CD4-positive, alpha-beta T cell treated with Interferon alpha-2 for 1 hour (primary cell): Measurements from ENCODE around the gene SLC4A9.

Experiments
- DNase-seq, 2 donors: peaks; one replicate each; pipeline ENCODE4 v3.0.0-alpha.2; 2020 to 2022

SLC4A9 gene

DNA sequence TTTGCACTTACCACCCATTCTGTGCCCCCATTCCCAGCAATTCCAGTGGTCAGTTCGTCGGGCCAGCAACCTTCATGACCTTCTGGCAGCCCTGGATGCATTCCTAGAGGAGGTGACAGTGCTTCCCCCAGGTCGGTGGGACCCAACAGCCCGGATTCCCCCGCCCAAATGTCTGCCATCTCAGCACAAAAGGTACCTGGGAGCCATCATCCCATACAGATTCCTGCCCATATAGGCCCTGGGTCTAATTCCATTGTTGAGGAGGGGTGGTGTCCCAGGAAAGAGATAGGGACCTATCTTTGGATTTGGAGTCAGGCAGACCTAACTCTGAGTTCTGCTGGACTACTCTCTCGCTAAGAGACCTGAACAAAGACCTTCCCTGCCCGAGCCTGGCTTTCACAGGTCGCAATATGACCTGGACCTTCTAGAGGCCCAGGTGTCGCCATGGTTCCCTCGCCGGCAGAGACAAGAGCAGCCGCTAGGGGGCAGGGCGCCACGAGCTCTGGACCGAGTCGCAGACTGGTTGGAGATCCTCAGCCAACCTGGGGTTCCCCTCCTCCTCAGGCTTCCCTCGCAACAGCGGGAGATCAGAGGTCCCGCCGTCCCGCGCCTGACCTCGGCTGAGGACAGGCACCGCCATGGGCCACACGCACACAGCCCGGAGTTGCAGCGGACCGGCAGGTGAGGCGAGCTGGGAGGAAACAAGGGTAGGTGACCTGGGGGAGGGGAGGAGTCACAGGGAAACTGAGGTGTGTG is 3.1 kb downstream of the SLC4A9 start:
- DNase-seq = peak; percentile 76 to 85

DNA sequence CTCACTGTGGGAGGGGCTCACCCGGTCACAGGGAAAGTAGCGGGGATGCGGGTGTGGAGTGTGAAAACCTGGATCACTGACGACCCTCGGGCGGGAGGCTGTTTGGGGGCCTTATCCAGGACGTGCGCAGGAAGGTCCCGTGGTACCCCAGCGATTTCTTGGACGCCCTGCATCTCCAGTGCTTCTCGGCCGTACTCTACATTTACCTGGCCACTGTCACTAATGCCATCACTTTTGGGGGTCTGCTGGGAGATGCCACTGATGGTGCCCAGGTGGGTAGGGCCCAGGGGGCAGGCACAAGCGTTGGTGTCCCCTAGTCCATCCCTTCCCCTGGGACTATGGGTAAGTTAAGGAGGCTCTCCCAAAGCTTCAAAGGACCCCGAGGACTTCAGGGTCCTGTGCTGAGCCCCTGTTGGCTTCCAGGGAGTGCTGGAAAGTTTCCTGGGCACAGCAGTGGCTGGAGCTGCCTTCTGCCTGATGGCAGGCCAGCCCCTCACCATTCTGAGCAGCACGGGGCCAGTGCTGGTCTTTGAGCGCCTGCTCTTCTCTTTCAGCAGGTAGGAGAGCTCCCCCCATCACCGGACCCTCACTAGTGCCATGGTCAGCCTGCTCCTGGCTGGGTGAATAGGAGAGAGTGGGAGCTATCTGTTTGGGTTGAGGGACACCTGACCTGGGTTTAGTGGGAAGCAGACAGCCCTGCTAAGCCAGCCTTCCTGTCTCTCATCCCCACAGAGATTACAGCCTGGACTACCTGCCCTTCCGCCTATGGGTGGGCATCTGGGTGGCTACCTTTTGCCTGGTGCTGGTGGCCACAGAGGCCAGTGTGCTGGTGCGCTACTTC is 3.9 kb downstream of the SLC4A9 start:
- DNase-seq = no peak

DNA sequence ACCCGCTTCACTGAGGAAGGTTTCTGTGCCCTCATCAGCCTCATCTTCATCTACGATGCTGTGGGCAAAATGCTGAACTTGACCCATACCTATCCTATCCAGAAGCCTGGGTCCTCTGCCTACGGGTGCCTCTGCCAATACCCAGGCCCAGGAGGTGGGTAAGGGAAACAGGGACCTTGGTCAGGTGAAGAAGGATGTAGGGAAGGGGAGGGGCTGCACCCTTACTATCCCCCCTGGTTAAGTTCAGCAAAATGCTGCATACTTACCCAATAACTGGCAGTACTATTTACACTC is 4.4 kb downstream of the SLC4A9 start:
- DNase-seq = no peak

DNA sequence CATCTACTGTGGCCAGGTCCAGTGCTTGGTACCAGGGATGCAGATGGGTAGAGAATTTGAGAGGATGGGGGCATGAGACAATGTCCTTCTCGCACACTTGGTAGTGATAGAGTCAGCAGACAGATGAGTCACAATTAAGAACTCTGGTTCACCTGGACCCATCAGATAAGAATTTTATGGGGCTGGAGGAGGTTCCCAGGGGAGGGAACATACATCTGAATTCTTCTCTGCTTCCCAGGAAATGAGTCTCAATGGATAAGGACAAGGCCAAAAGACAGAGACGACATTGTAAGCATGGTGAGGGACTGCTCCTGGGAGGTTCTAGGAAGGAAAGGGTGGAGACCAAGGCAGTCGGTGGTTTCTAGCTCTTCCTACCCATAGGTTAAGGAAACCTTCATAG is 5.3 kb downstream of the SLC4A9 start:
- DNase-seq = no peak

DNA sequence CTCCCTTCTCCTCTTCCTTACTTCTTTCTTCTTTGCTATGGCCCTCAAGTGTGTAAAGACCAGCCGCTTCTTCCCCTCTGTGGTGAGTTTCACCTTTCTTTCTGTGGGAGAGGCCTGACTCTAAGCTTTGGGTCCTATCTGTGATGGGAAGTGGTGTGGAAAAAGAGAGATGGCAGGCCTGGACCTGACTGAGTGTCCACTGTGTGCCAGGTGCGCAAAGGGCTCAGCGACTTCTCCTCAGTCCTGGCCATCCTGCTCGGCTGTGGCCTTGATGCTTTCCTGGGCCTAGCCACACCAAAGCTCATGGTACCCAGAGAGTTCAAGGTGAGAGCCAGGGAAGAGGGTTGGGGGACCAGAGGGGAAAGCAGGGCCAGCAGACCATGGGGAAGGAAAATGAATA is 5.9 kb downstream of the SLC4A9 start:
- no peak for DNase-seq

DNA sequence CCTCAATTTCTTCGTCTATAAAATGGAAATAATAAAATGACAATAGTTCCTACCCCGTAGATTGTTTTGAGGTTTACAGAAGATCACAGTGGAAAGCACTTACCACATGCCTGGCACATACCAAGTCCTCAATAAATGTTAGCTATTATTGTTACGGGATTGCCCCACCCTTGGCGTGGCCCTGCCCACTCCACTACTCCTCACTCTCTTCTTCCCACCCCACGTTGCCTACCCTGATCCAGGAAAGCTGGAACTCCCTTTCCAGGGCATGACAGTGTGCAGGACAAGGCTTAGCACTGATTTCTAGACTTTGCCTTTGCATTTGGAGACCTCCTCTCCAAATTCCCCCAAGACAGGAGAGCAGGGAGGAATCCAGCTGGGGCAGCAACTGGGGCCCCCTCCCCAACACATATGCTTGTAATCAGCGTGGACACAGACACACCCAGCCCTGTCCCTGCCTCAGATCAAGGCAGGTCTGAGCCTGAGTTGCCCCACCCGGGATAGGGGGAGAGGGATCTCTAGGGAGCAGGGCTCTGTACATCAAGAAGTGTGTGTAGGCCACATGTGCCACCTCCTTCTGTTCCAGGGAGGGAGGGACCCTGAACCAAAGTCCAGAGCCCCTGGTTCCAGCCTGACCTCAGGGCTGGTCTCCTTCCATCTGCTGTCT is 6.7 kb downstream of the SLC4A9 start:
- DNase-seq = no peak

DNA sequence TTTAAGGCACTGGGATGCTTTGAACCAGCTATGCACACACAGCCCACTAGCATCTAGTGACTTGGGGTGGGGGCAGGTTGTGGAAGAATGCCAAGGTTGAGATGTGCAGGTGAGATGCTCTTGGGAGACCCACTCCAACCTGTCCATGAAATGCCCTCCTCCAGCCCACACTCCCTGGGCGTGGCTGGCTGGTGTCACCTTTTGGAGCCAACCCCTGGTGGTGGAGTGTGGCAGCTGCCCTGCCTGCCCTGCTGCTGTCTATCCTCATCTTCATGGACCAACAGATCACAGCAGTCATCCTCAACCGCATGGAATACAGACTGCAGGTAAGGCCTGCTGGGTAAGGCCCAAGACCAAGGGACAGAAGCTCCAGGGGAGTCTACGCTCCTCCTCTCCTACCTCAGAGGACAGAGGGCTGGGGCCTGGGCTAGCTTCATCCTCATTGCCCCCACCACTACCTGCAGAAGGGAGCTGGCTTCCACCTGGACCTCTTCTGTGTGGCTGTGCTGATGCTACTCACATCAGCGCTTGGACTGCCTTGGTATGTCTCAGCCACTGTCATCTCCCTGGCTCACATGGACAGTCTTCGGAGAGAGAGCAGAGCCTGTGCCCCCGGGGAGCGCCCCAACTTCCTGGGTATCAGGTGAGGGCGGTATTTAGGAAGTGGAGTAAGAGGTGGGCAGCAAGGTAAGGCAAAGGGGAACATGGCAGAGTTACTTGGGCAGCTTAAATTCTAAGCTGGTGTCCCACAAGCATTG is 7.4 kb downstream of the SLC4A9 start:
- no peak for DNase-seq

DNA sequence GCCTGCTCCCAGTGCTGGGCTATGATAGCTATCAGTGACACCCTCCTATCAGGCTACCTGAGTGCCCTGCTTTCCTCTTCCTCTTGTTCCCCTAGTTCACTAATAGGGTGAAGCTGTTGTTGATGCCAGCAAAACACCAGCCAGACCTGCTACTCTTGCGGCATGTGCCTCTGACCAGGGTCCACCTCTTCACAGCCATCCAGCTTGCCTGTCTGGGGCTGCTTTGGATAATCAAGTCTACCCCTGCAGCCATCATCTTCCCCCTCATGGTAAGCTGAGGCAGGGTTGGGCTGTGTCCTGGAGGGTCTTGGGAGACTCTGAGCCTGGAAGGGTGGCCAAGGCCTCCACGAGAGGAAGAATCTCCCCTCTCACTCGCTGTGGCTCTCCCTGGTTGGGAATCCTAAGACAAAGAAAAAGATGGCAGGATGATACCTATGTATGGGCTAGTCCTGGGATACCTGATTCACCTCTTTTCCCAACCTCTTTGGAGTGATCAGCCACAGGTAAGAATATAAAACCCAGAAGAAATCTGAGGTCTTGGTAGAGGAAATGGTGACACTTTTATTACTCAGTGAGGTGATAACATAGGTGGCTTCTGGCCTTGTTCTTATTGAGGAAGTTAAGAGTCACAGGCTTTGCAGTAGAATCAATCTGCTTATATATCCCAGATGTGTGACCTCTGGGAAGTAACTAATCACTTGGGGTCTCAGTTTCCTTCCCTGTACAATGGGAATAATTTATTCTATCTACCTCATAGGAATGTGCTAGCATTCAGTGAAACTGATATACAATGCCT is 11.6 kb downstream of the SLC4A9 start:
- no peak for DNase-seq

DNA sequence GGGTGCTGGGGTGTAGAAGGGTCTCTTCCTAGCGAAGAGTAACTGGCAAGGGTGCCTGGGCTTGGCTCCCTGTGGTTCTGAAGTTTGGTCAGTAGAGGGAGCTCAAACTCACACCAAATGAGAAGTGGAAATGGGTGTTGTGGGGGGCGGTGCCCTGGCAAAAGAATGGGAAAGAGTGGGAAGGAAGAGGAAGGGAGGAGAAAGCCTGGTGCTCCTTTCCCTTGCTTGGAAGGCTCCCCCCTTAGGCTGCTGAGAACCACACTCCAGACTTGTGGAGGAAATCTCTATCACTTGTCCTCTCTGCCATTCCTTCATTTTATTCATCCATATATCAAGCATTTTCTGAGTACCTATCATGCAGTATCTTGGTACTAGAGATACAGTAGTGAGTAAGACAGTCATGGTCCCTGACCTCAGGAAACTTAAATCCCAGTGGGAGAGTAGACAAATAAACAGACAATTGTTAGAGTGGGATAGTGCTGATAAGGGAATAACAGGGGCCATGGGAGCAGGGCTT is 13.0 kb downstream of the SLC4A9 start:
- peak; percentile 32 to 59 for DNase-seq

DNA sequence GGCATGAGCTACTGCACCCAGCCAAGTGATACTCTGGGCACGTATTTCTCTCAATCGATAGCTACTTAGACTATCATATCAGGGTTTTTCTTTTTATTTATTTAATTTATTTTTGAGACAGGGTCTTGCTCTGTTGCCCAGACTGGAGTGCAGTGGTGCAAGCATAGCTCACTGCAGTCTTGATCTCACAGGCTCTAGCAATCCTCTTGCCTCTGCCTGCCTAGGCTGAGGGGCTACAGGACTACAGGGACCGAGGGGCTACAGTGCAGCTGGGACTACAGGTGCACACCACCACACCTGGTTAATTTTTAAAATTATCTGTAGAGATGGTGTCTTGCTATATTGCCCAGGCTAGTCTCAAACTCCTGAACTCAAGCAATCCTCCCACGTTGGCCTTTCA is 21.4 kb downstream of the SLC4A9 start:
- no peak for DNase-seq

DNA sequence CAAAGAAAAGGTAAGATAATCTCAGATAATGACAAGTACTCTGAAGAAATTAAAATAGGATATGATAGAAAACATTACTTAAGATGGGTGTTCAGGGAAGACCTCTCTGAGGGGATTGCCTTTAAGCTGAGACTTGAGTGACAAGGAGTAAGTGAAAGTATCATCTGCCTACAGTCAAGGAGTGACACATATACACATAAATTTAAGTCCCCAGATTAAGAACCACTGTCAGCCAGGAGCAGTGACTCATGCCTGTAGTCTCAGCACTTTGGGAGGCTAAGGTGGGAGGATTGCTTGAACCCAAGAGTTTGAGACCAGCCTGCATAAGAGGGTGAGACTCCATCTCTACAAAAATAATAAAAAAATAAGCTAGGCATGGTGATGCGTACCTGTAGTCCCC is 22.0 kb downstream of the SLC4A9 start:
- no peak for DNase-seq

DNA sequence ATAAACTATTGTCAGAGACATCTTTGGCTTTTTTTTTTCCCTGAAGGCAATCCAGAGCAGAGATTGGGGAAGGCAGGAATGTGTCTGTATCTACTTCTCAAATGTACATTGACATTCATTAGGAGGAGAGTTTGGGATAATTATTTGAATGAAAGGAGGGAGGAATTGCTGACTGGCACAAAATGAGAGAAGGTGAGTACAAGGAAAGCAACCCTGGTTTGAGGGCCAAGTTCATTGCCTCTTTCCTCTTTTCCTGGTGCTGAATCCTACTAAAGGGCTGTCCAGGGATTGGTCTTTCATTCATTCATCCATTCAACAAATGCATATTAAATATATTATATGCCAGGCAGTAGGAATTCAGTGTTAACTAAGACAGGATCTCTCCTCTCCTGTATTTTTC is 22.9 kb downstream of the SLC4A9 start:
- DNase-seq = no peak

DNA sequence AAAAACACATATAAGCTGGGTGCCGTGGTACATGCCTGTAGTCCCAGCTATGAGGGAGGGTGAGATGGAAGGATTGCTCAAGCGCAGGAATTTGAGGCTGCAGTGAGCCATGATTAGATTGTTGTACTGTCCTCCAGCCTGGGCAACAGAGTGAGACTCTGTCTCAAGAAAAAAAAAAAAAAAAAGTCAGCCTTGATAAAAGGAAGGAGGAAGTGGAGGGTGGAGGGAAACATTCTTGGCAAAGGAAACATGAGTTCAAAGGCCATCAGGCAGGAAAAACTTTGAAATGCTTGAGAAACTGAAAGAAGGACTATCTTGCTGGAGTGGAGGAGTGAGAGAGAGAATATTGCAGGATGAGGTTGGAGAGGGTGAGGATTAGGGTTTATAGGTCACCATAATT is 23.3 kb downstream of the SLC4A9 start:
- no peak for DNase-seq

DNA sequence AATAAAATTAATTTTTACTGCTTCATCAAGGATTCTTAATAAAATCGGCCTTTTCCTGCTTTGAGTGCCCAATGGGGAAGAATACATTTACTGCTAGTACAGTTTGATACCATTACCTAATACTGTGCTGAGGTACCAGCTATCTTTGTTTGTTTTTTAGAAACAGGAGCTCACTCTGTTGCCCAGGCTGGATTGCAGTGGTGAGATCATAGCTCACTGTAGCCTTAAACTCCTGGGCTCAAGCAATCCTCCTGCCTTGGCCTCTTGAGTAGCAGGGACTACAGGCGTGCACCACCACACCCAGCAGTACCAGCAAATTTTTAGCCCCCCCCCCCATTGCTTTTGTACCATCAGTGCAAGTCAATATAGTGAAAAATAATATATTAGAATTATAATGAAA is 28.1 kb downstream of the SLC4A9 start:
- no peak for DNase-seq

DNA sequence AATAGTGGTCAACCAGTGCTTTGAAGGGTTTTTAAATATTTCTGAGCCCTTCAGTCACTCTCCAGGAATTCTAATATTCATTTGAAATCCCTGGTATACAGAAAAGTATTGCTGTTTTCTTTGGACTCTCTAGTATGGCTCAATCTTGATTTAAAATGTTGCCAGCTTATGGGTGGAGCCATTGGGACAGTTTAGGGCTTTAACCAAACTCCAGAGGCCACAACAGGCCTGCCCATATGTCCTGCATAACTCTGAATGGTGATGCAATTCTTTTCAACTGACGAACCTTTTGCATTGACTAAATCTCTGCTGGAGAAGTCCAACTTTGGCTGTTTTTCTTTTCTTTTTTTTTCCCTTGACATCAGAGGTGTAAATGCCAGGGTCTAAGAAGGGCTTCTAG is 31.3 kb downstream of the SLC4A9 start:
- no peak for DNase-seq

DNA sequence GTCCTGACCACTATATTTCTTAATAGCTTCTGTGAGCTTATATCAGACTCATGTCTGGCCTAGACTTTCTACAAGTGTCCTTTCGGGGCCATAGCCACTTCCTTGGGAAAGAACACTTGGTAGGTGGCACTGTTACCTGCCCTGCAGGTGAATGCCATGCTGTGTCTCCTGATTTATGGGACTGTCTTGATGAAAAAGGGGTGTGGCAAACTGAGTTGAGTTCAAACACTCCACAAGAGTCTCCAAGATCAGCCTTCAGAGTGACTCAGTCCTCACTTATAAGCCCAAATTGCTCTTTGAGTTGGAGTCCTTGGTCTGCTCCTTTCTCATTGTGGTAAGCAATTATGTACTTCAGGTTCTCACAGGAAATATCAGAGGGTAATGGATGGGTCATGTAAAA is 31.7 kb downstream of the SLC4A9 start:
- no peak for DNase-seq

DNA sequence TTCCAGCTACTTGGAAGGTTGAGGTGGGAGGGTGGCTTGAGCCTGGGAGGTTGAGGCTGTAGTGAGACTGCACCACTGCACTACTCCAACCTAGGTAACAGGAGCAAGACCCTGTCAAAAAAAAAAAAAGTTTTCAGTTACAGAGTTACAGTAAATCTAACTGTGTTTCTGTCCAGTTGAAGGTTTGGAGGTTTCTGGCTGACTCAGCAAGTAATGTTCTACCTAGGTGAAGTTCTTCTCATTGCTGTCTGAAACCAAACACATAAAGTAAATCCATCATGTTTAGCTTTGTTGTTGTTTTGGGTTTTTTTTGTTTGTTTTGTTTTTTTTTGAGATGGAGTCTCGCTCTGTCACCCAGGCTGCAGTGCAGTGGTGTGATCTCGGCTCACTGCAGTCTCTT is 33.7 kb downstream of the SLC4A9 start:
- DNase-seq = no peak

DNA sequence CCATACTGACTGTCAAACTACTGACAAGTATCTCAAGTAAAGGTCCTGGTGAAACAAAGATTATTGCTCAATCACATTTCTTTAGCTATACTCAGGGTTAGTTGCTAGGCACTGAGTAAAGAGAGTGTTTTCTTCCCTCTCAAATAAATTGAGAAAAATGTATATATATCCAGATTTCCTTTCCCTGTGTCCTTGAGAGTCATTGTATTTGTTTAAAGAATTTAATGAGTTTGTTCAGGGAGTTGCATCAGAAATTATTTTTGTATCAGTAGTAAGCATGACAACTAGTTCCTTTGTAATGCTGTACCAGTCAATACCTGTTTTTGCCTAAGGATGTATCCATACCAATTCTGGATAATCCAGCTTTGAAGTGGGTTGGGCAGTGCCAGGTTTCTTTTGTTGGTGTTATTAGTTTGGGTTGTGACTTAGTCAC is 38.4 kb downstream of the SLC4A9 start:
- no peak for DNase-seq

DNA sequence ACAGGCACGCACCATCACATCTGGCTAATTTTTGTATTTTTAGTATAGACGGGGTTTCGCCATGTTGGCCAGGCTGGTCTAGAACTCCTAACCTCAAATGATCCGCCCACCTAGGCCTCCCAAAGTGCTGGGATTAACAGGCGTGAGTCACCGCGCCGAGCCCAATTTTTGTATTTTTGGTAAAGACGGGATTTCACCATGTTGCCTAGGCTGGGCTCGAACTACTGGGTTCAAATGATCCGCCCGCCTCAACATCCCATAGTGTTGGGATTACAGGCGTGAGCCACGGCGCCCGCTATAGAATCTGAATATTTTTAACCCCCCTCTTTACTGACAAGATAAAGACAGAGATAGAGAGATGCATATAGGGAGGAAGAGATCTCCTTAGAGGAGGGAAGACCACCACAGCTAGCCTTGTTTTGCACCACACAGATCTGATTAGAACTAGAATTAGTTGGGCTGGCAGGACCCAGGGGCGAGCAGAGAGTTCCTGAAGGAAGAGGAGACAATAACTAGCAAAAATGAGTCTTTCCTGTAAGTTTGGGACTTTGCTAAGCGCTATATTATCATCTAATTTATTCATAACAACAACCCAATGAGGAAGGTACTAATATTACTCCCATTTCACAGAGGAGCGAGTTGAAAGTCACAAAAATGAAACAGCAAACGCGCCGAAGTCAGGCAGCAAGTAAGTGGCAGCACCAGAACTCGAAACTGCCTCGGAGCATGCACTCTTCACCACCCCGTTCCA is 40.2 kb downstream of the SLC4A9 start:
- no peak for DNase-seq

DNA sequence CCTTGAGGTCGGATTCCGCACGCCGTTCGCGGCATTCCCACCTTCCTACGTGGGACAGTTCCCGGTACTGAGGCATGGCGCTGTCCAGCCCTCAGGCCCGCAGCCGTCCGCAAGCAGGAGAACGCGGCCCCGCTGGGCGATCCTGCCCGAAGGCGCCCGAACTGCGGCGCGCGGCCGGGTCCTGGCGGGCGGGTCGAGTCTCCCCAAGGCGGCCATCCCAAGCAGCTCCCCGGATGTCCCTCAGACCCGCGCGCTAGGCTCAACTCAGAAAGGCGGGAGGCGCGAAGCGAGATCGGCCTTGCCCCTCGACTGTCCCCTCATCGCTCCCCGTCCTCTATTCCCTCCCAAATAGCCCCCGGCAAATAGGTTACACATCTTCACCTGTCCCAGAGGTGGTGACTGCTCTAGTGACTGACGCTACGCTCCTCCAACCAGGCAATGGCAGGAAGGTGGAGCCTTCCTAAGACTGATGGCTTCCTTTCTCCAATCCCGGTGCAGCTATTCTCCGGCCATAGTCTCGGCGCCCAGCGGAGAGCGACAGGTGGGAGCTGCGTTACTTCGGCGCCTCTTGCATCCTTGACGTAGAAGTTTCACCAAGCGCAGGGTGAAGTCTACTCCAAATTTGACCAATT is 40.9 kb downstream of the SLC4A9 start:
- DNase-seq = peak; percentile 88 to 91
